Choroid plexus epithelial cell (primary cell): ENCODE data around the gene SEMA4C.
A peak's percentile ranks its signal among the peaks of the same experiment; 100 is the strongest.

Experiments used
- DNase-seq: peaks from one replicate; pipeline ENCODE4 v3.0.0-alpha.2; 2010; ENCODE audit warnings: low read depth
- H3K4me3 ChIP-seq: 2 replicates; pipeline ENCODE4 v1.5.1; 2011; ENCODE audit warnings: low read depth, mild to moderate bottlenecking, control low read depth, low read length, moderate library complexity
- TF ChIP-seq, protein P1 (sequence below): conservative IDR thresholded peaks from 2 replicates; pipeline ENCODE4 v1.5.1; 2011; ENCODE audit warnings: low read depth, mild to moderate bottlenecking, control low read depth, inconsistent platforms, low read length, moderate library complexity

Gene SEMA4C

DNA sequence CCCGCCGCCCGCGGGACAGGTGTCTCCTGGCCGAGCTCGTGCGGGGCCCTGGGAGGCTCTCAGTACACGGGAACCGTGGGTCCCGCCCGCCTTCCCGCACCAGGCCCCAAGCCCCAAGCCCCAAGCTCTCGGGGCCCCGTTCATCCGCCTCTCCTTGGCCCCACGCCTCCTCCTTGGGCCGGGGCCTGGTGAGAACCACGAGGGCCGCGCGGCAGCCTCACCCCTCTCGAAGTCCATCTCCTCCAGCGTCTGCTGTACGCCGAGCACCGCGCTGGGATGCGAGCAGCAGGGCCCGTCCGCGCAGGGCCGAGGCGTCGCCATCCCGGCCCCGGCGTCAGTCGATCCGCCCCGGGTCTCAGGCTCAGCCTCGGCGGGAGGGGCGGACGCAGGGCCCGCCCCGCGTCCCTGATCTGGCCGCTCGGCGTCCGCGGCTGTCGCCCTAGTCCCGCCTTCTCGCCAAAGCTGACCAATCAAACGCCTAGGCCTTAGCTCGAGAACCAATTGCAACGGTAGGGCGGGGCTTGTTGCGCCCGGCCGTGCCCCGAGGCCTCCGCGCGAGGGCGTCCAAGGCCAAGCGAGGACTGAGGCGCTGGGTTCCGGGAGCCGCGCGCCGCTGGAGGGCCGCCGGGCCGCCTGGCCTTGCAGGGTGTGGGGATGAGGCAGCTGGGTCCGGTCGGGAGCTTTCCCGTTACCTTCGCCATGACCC lies 12.1 kb downstream of the SEMA4C start, which contains the start of gene ANKRD39:
TSS of gene ANKRD39 (minus strand) at position 350 of the 706 bp plus-strand sequence. CDS start at position 321, 29 bp downstream.
- H3K4me3 ChIP-seq: peak within 1 kb of the TSS; percentile 76
- peak; percentile 99 for DNase-seq
- TF ChIP-seq, protein P1, sequence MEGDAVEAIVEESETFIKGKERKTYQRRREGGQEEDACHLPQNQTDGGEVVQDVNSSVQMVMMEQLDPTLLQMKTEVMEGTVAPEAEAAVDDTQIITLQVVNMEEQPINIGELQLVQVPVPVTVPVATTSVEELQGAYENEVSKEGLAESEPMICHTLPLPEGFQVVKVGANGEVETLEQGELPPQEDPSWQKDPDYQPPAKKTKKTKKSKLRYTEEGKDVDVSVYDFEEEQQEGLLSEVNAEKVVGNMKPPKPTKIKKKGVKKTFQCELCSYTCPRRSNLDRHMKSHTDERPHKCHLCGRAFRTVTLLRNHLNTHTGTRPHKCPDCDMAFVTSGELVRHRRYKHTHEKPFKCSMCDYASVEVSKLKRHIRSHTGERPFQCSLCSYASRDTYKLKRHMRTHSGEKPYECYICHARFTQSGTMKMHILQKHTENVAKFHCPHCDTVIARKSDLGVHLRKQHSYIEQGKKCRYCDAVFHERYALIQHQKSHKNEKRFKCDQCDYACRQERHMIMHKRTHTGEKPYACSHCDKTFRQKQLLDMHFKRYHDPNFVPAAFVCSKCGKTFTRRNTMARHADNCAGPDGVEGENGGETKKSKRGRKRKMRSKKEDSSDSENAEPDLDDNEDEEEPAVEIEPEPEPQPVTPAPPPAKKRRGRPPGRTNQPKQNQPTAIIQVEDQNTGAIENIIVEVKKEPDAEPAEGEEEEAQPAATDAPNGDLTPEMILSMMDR: peak; percentile 61

DNA sequence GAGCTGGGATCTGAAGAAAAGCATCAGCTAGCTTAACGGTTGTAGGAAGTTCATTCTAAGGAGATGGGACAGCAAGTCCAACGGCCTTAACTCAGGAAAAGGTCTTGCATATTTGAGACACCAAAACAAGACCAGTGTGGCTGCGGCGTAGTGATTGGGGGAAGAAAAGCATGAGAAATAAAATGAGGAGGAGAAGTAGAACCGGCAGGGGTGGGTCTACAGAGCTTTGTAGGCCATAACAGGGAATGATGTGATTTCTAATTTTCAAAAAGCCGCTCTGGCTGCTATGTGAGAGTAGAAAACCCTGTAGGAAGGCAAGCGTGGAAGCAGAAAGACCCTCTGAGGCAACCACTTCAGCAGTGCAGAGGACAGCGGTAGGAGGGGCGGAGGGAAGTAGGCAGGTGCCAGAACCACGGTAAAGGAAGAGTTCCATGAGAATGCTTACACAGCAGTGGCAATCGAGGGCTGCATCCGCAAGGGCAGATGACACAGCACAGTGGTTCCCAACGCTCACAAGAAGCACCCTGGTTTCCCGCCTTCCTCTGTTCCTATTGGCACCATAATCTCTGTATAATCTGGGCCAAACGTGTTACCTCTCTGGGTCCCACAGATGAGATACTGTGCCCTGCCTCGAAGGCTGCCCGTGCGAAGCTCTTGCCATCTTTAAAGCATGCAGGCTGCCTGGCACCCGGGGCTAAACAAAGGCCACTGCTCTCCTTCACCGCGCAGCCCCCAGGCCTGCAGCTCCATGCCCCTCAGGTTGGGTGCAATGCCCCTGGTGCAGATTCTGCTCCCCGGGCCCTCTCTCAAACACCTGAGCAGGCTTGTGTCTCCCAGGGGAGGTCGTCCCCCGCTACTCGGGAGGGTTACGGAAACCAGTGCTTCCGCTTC lies 12.9 kb downstream of the SEMA4C start:
- H3K4me3 ChIP-seq: peak overlapping the region; percentile 76
- peak; percentile 24 for DNase-seq
- TF ChIP-seq, protein P1: no peak

DNA sequence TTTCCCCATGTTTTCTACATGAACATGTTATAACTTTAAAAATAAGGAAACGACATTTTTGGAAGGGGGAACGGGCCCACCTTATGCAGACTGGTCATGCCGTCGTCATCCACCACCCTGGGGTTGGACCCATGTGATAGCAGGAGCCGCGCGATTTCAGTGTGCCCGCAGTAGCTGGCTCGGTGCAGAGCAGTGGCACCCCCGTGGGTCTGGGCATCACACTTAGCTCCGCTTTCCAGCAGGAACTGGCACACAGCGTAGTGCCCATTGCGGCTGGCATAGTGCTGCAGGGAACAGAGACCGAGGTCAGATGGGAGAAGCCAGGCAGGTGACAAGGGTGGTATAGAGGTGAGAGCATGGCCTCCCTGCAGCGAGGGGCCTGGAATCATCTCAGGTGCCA lies 16.6 kb downstream of the SEMA4C start:
- H3K4me3 ChIP-seq: no peak overlapping the region
- TF ChIP-seq, protein P1: no peak
- DNase-seq: no peak

DNA sequence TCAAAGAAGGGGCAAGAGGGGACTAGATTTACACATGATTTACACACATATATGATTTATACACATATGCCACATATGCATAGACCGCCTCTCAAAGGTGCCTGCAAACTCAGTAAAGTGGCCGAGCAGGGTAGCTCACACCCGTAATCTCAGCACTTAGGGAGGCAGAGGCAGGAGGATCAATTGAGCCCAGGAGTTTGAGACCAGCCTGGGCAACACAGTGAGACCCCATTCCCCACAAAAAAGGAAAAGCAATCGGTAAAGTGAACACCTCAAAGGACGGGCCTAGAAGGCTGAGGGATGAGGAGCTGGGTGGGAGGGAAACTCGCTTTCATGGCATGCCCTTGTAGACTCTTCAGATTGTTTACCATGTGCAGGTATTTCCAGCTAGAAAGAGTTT lies 17.2 kb downstream of the SEMA4C start:
- H3K4me3 ChIP-seq: no peak overlapping the region
- DNase-seq: no peak
- TF ChIP-seq, protein P1: no peak

DNA sequence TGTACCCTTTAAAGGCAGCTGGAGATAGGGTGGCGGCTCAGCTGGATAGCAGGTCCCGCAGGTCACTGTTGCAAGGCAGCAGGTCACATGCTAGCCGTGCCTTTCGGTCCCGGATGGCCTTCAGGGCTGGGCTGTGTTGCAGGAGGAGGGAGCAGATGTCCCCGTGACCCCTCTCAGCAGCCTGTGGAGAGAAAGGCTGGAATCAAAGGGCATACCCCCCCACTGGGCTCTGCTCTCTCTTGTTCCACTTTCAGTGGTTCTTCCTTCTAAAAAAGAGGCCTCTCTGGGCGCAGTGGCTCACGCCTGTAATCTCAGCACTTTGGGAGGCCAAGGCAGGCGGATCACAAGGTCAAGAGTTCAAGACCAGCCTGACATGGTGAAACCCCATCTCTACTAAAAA lies 21.6 kb downstream of the SEMA4C start:
- TF ChIP-seq, protein P1: no peak
- no peak for DNase-seq
- H3K4me3 ChIP-seq: no peak overlapping the region

DNA sequence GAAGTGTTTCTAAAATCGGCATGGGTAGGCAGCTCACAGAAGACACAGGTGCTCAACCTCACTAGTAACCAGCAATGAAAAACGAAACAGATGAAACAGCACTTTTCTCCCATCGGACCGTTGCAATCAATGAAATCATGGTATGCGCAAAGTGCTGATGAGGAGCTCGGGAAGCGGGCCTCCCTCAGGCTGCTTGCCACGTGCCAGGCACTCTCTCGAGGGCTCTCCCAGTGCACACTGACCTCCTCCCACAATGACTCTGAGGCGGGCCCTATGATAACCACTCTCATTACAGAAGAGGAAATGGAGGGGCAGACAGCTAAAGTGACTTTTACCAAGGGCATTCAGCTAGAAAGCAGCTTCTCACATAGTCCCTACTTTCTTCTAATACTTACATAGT lies 22.3 kb downstream of the SEMA4C start:
- no peak overlapping the region for H3K4me3 ChIP-seq
- TF ChIP-seq, protein P1: no peak
- DNase-seq: no peak

DNA sequence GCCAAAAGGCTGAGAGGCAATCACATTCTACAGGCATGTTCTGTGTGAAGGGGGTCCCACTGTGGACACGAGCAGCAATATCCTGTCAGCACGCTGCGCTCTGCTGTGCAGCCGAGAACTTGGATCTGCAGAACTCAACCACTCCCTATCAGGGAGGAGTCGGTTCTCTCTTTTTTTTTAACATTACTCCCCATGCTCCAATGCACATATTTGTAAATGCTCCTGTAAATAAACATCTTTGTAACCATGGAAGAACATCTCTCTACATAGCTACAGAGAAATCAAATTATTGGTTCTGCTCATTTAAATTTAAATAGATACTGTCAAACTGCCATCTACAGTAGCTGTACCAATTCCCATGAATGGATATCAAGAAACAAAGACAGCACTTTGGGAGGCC lies 23.1 kb downstream of the SEMA4C start:
- no peak for DNase-seq
- TF ChIP-seq, protein P1: no peak
- H3K4me3 ChIP-seq: no peak overlapping the region
